KOPT-K1 (cell line): Measurements from ENCODE around the gene RTP5.
"Not testable (repeated sequence)": the region's sequence is repeated elsewhere in the genome, so short reads cannot be mapped to it uniquely, and the experiment has no call there.

Source experiments
- H3K27ac ChIP-seq: fragments of 200-600 bp; sonication (generic); 2 replicates; pipeline ENCODE4 v1.5.1; 2016; ENCODE audit warnings: antibody characterized with exemption, mild to moderate bottlenecking, low read depth, low read length; ENCODE audit not compliant: poor library complexity, severe bottlenecking
- H3K36me3 ChIP-seq: fragments of 200-600 bp; sonication (generic); 2 replicates; pipeline ENCODE4 v1.5.1; 2017; ENCODE audit warnings: antibody characterized with exemption, mild to moderate bottlenecking, low read length, moderate library complexity; ENCODE audit not compliant: insufficient read depth
- H3K9me3 ChIP-seq: fragments of 200-600 bp; sonication (generic); 2 replicates; pipeline ENCODE4 v1.5.1; 2017; ENCODE audit warnings: antibody characterized with exemption, low read length, mild to moderate bottlenecking; ENCODE audit not compliant: insufficient read depth, poor library complexity, severe bottlenecking

The RTP5 gene

GRCh38 chr2:241904791-241905710, 35.5 kb downstream of the RTP5 start:
- Histone ChIP-seq H3K36me3 (peaks cover 22% of the 10 kb centered on the region), H3K27ac (no peak overlapping the region), H3K9me3 (no peaks in the 10 kb centered on the region)

- H3K9me3 ChIP-seq: no peaks in the 10 kb centered on the region
- H3K27ac ChIP-seq: no peak overlapping the region
- peaks cover 22% of the 10 kb centered on the region for H3K36me3 ChIP-seq
These were observed 36.3 kb downstream of the RTP5 start for GRCh38 chr2:241905716-241906377.

- not testable (repeated sequence) for H3K9me3 ChIP-seq, H3K27ac ChIP-seq
- H3K36me3 ChIP-seq: peaks cover 27% of the 10 kb centered on the region
These were observed 36.8 kb downstream of the RTP5 start for GRCh38 chr2:241906378-241906770.

GRCh38 chr2:241906826-241907570, 37.5 kb downstream of the RTP5 start:
- no peak overlapping the region for H3K27ac ChIP-seq
- H3K36me3 ChIP-seq: peaks cover 30% of the 10 kb centered on the region
- H3K9me3 ChIP-seq: no peaks in the 10 kb centered on the region

- H3K9me3 ChIP-seq, H3K27ac ChIP-seq: not testable (repeated sequence)
- peaks cover 31% of the 10 kb centered on the region for H3K36me3 ChIP-seq
These were observed 38.3 kb downstream of the RTP5 start for GRCh38 chr2:241907831-241908230.

GRCh38 chr2:241908686-241909420, 39.3 kb downstream of the RTP5 start:
- H3K27ac ChIP-seq: no peak overlapping the region
- H3K36me3 ChIP-seq: peaks cover 31% of the 10 kb centered on the region
- H3K9me3 ChIP-seq: no peaks in the 10 kb centered on the region

- Histone ChIP-seq H3K9me3 (no peaks in the 10 kb centered on the region), H3K36me3 (peaks cover 31% of the 10 kb centered on the region), H3K27ac (no peak overlapping the region)
These were observed 40.2 kb downstream of the RTP5 start for GRCh38 chr2:241909769-241910168.

- no peak overlapping the region for H3K27ac ChIP-seq
- peaks cover 25% of the 10 kb centered on the region for H3K36me3 ChIP-seq
- no peaks in the 10 kb centered on the region for H3K9me3 ChIP-seq
These were observed 41.3 kb downstream of the RTP5 start for GRCh38 chr2:241910604-241911520.

GRCh38 chr2:241911551-241911950, 42.0 kb downstream of the RTP5 start:
- Histone ChIP-seq H3K27ac (no peak overlapping the region), H3K9me3 (no peaks in the 10 kb centered on the region), H3K36me3 (peaks cover 23% of the 10 kb centered on the region)

- no peak overlapping the region for H3K27ac ChIP-seq
- peaks cover 23% of the 10 kb centered on the region for H3K36me3 ChIP-seq
- H3K9me3 ChIP-seq: no peaks in the 10 kb centered on the region
These were observed 42.6 kb downstream of the RTP5 start for GRCh38 chr2:241912021-241912555.

- Histone ChIP-seq H3K36me3 (peaks cover 23% of the 10 kb centered on the region), H3K27ac (no peak overlapping the region), H3K9me3 (no peaks in the 10 kb centered on the region)
These were observed 44.2 kb downstream of the RTP5 start for GRCh38 chr2:241913703-241914102.

GRCh38 chr2:241914542-241914941, 45.0 kb downstream of the RTP5 start:
- Histone ChIP-seq H3K27ac (no peak overlapping the region), H3K36me3 (peaks cover 19% of the 10 kb centered on the region), H3K9me3 (no peaks in the 10 kb centered on the region)

GRCh38 chr2:241921631-241922030, 52.1 kb downstream of the RTP5 start:
- not testable (repeated sequence) for H3K9me3 ChIP-seq, H3K36me3 ChIP-seq, H3K27ac ChIP-seq

- no peak overlapping the region for H3K27ac ChIP-seq
These were observed 52.9 kb downstream of the RTP5 start for GRCh38 chr2:241922411-241922810.

More at GRCh38 chr2:241922411-241922810, 52.9 kb downstream of the RTP5 start:
- Histone ChIP-seq H3K36me3 (no peaks in the 10 kb centered on the region; the same call in 1 of the 2 replicates), H3K9me3 (no peaks in the 10 kb centered on the region)
